ENCODE measurements around the gene EPC2.
"Not testable (repeated sequence)": the region's sequence is repeated elsewhere in the genome, so short reads cannot be mapped to it uniquely, and the experiment has no call there.

EPC2 gene

DNA sequence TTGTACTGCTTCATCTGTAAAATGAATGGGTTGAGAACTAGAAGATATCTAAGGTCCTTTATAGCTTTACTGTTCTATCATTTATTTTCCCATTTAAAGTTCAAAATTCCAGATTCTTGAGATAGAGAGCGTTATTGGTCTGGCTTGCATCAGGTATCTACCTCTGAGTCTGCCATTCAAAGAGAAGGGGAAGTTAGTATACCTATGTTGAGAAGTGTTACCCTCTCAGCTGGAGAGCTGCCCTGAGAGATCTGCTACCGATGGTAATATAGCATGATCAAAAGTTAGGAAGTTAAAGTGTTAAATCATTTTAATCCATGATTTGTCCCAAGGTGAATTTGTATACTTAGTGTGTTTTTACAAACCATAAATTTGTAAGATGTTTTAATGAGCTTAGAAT lies 7.4 kb downstream of the EPC2 start:
- Histone ChIP-seq H3K36me3 (ENCODE audit: control insufficient read depth, insufficient read depth, low read length) (no peaks in the 10 kb centered on the region), H3K9me3 (ENCODE audit: control insufficient read depth, low read length) (no peaks in the 10 kb centered on the region), H3K4me3 (ENCODE audit: insufficient read depth, low read depth, low read length) (no peak overlapping the region), H3K4me1 (ENCODE audit: control insufficient read depth, insufficient read depth, low read length) (no peaks in the 10 kb centered on the region), H3K27me3 (ENCODE audit: control insufficient read depth, insufficient read depth, low read length, poor library complexity, severe bottlenecking) (no peaks in the 10 kb centered on the region), H3K27ac (ENCODE audit: insufficient read depth, low read depth, low read length, poor library complexity, severe bottlenecking) (no peak overlapping the region)
- 61 to 62% methylated on average over 2 of the region's 2 CpGs for WGBS, 2 experiments

DNA sequence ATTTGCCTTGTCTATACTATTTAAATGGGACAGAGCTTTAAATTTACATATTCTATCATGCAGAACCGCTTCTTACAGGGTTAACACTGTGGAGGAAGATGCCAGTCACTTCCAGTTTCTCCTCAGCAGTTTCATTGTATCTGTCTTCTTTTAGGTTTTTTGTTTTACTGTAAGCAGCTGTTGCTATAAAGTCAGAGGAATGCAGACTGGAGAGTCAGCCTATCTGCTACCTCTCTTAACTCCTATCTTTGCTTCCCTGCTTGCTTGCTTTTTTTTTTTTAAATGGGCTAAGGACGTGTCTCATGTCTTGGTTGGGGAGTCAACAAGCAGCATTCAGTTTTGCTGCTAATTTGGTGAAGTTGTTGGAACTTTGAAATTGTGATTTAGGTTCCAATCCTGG lies 8.9 kb downstream of the EPC2 start:
- Histone ChIP-seq H3K4me3 (ENCODE audit: insufficient read depth, low read depth, low read length) (no peak overlapping the region), H3K4me1 (ENCODE audit: control insufficient read depth, insufficient read depth, low read length) (no peaks in the 10 kb centered on the region), H3K27ac (ENCODE audit: insufficient read depth, low read depth, low read length, poor library complexity, severe bottlenecking) (no peak overlapping the region), H3K36me3 (ENCODE audit: control insufficient read depth, insufficient read depth, low read length) (no peaks in the 10 kb centered on the region), H3K9me3 (ENCODE audit: control insufficient read depth, low read length) (no peaks in the 10 kb centered on the region), H3K27me3 (ENCODE audit: control insufficient read depth, insufficient read depth, low read length, poor library complexity, severe bottlenecking) (no peaks in the 10 kb centered on the region)
- 57% methylated on average over 2 of the region's 2 CpGs for WGBS, 2 experiments

GRCh38 chr2:148654435-148654834 lies 9.9 kb downstream of the EPC2 start:
- Histone ChIP-seq H3K9me3 (ENCODE audit: control insufficient read depth, low read length) (no peaks in the 10 kb centered on the region), H3K4me3 (ENCODE audit: insufficient read depth, low read depth, low read length) (no peak overlapping the region), H3K4me1 (ENCODE audit: control insufficient read depth, insufficient read depth, low read length) (no peaks in the 10 kb centered on the region), H3K36me3 (ENCODE audit: control insufficient read depth, insufficient read depth, low read length) (no peaks in the 10 kb centered on the region), H3K27me3 (ENCODE audit: control insufficient read depth, insufficient read depth, low read length, poor library complexity, severe bottlenecking) (no peaks in the 10 kb centered on the region), H3K27ac (ENCODE audit: insufficient read depth, low read depth, low read length, poor library complexity, severe bottlenecking) (no peak overlapping the region)
- 91 to 96% methylated on average over 6 of the region's 6 CpGs for WGBS, 2 experiments

- Histone ChIP-seq H3K27ac (ENCODE audit: insufficient read depth, low read depth, low read length, poor library complexity, severe bottlenecking) (no peak overlapping the region), H3K4me3 (ENCODE audit: insufficient read depth, low read depth, low read length) (no peak overlapping the region), H3K4me1 (ENCODE audit: control insufficient read depth, insufficient read depth, low read length) (no peaks in the 10 kb centered on the region), H3K9me3 (ENCODE audit: control insufficient read depth, low read length) (no peaks in the 10 kb centered on the region), H3K36me3 (ENCODE audit: control insufficient read depth, insufficient read depth, low read length) (no peaks in the 10 kb centered on the region), H3K27me3 (ENCODE audit: control insufficient read depth, insufficient read depth, low read length, poor library complexity, severe bottlenecking) (no peaks in the 10 kb centered on the region)
- 92 to 100% methylated on average over 1 of the region's 1 CpG for WGBS, 2 experiments
These were observed 12.0 kb downstream of the EPC2 start for GRCh38 chr2:148656516-148656915.

GRCh38 chr2:148658807-148659722 lies 14.5 kb downstream of the EPC2 start:
- Histone ChIP-seq H3K4me3 (ENCODE audit: insufficient read depth, low read depth, low read length) (no peak overlapping the region), H3K27ac (ENCODE audit: insufficient read depth, low read depth, low read length, poor library complexity, severe bottlenecking) (no peak overlapping the region), H3K36me3 (ENCODE audit: control insufficient read depth, insufficient read depth, low read length) (no peaks in the 10 kb centered on the region), H3K27me3 (ENCODE audit: control insufficient read depth, insufficient read depth, low read length, poor library complexity, severe bottlenecking) (no peaks in the 10 kb centered on the region), H3K9me3 (ENCODE audit: control insufficient read depth, low read length) (no peaks in the 10 kb centered on the region), H3K4me1 (ENCODE audit: control insufficient read depth, insufficient read depth, low read length) (no peaks in the 10 kb centered on the region)
- 85 to 94% methylated on average over 2 of the region's 2 CpGs for WGBS, 2 experiments

- H3K9me3 ChIP-seq (ENCODE audit: control insufficient read depth, low read length), result no peaks in the 10 kb centered on the region
- H3K4me1 ChIP-seq (ENCODE audit: control insufficient read depth, insufficient read depth, low read length), result no peaks in the 10 kb centered on the region
- H3K4me3 ChIP-seq (ENCODE audit: insufficient read depth, low read depth, low read length), result no peak overlapping the region
- no peak overlapping the region for H3K27ac ChIP-seq (ENCODE audit: insufficient read depth, low read depth, low read length, poor library complexity, severe bottlenecking)
- no peaks in the 10 kb centered on the region for H3K27me3 ChIP-seq (ENCODE audit: control insufficient read depth, insufficient read depth, low read length, poor library complexity, severe bottlenecking)
- no peaks in the 10 kb centered on the region for H3K36me3 ChIP-seq (ENCODE audit: control insufficient read depth, insufficient read depth, low read length)
These were observed 16.4 kb downstream of the EPC2 start for GRCh38 chr2:148660999-148661398.

GRCh38 chr2:148662332-148662731 lies 17.8 kb downstream of the EPC2 start:
- H3K27me3 ChIP-seq (ENCODE audit: control insufficient read depth, insufficient read depth, low read length, poor library complexity, severe bottlenecking); H3K9me3 ChIP-seq (ENCODE audit: control insufficient read depth, low read length); H3K4me3 ChIP-seq (ENCODE audit: insufficient read depth, low read depth, low read length); H3K36me3 ChIP-seq (ENCODE audit: control insufficient read depth, insufficient read depth, low read length); H3K4me1 ChIP-seq (ENCODE audit: control insufficient read depth, insufficient read depth, low read length); H3K27ac ChIP-seq (ENCODE audit: insufficient read depth, low read depth, low read length, poor library complexity, severe bottlenecking): not testable (repeated sequence)
- 89 to 99% methylated on average over 5 to 8 of the region's 8 CpGs for WGBS, 2 experiments

DNA sequence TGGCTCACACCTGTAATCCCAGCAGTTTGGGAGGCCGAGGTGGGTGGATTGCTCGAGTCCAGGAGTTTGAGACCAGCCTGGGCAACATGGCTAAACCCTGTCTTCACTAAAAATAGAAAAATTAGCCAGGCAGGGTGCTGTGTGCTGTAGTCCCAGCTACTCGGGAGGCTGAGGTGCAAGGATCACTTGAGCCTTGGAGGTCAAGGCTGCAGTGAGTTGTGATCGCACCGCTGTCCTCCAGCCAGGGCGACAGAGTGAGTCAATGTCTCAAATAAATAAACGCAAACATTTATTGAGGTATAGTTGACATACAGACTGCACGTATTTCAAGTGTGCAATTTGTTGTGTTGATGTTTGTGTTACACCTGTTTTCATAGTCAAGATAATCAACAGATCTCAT lies 19.7 kb downstream of the EPC2 start:
- H3K9me3 ChIP-seq (ENCODE audit: control insufficient read depth, low read length), result no peaks in the 10 kb centered on the region
- no peak overlapping the region for H3K27ac ChIP-seq (ENCODE audit: insufficient read depth, low read depth, low read length, poor library complexity, severe bottlenecking)
- no peaks in the 10 kb centered on the region for H3K36me3 ChIP-seq (ENCODE audit: control insufficient read depth, insufficient read depth, low read length)
- H3K4me3 ChIP-seq (ENCODE audit: insufficient read depth, low read depth, low read length), result no peak overlapping the region
- H3K4me1 ChIP-seq (ENCODE audit: control insufficient read depth, insufficient read depth, low read length), result no peaks in the 10 kb centered on the region
- 88 to 89% methylated on average over 7 to 8 of the region's 8 CpGs for WGBS, 2 experiments
- no peaks in the 10 kb centered on the region for H3K27me3 ChIP-seq (ENCODE audit: control insufficient read depth, insufficient read depth, low read length, poor library complexity, severe bottlenecking)

DNA sequence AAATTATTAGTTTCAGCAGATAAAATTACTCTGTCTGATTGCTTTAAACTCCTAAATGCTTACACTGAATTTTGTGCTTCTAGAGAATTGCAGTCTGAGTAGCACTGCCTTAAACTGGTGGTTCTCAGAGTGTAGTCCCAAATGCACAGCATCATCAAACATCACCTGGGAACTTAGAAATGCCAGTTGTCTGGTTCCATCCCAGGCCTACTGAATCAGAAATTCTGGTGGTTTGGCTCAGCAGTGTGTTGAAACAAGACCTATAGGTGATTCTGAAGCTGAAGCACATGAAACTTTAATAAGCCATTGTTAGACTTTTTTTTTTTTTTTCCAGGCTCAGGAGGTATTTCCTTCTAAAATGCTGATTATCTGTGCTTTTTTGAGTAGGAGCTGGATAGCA lies 22.0 kb downstream of the EPC2 start:
- Histone ChIP-seq H3K4me3 (ENCODE audit: insufficient read depth, low read depth, low read length) (no peak overlapping the region), H3K27me3 (ENCODE audit: control insufficient read depth, insufficient read depth, low read length, poor library complexity, severe bottlenecking) (no peaks in the 10 kb centered on the region), H3K4me1 (ENCODE audit: control insufficient read depth, insufficient read depth, low read length) (no peaks in the 10 kb centered on the region), H3K36me3 (ENCODE audit: control insufficient read depth, insufficient read depth, low read length) (no peaks in the 10 kb centered on the region), H3K27ac (ENCODE audit: insufficient read depth, low read depth, low read length, poor library complexity, severe bottlenecking) (no peak overlapping the region), H3K9me3 (ENCODE audit: control insufficient read depth, low read length) (no peaks in the 10 kb centered on the region)

DNA sequence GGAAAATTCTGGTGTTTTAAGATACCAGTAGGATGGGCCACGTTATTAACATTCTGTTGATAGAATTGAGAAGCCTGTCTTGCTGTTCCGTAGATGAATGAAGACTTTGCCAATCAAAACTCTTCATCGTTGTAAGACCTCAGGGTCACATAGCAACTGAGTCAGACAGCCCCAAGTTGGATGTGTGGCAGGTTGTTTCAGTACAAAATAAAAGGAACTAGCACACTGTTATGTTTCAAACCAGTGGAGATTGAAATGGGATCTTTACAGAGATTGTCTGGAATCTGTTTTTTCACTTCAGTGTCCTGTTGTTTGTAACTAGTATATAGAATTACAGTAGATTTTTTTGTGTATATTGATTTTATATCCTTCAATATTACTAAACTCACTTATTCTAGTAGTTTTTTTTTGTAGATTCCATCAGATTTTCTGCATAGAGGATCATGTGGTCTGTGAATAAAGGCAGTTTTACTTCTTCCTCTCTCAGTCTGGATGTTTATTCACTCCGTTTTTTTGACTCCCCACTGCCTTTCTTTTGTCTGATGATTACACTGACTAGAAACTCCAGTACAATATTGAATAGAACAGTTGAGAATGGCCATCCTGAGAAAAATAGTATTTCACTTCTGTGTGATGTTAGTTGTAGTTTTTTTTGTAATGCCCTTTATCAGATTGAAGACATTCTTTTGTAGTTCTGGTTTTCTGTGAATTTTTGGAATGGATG lies 22.7 kb downstream of the EPC2 start:
- no peak overlapping the region for H3K4me3 ChIP-seq (ENCODE audit: insufficient read depth, low read depth, low read length)
- 68 to 74% methylated on average over 4 of the region's 4 CpGs for WGBS, 2 experiments
- no peaks in the 10 kb centered on the region for H3K4me1 ChIP-seq (ENCODE audit: control insufficient read depth, insufficient read depth, low read length)
- no peaks in the 10 kb centered on the region for H3K36me3 ChIP-seq (ENCODE audit: control insufficient read depth, insufficient read depth, low read length)
- no peaks in the 10 kb centered on the region for H3K27me3 ChIP-seq (ENCODE audit: control insufficient read depth, insufficient read depth, low read length, poor library complexity, severe bottlenecking)
- no peak overlapping the region for H3K27ac ChIP-seq (ENCODE audit: insufficient read depth, low read depth, low read length, poor library complexity, severe bottlenecking)
- no peaks in the 10 kb centered on the region for H3K9me3 ChIP-seq (ENCODE audit: control insufficient read depth, low read length)

Data from ectodermal cell (in vitro differentiated cells).